Stimulated activated CD8-positive, alpha-beta memory T cell treated with anti-CD3 and anti-CD28 coated beads, Interleukin-7, amount 100 ng/mL, for 24 hours (primary cell): ENCODE measurements around the gene NCKAP5.

Source experiments
- DNase-seq: peaks from one replicate; pipeline ENCODE4 v3.0.0-alpha.2; 2020; ENCODE audit warnings: low read depth

The NCKAP5 gene

GRCh38 chr2:133568172-133568571 lies at the start of gene NCKAP5:
Gene NCKAP5 (minus strand): TSS chr2:133568463. CDS start chr2:133517526, 50,937 bp downstream.
- DNase-seq = no peak

DNA sequence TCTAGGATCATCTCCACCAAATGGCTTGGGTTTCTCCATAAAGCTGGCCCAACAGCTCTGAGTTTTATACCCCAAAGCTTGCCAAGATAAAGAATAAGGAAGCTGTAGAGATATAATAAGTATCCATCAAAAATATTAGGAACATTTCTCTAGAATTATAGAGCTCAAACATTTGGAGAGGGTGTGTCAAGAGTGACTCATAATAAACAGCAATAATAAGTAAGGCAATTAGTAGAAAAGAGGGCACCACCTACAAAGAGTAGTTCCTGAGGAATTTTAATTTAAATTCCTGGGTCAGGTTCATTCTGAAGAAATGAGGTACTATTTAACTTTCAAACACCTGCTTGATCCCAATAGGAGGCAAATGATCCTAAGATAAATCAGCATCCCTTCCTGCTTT lies 41.4 kb upstream of the NCKAP5 start:
- DNase-seq = no peak

DNA sequence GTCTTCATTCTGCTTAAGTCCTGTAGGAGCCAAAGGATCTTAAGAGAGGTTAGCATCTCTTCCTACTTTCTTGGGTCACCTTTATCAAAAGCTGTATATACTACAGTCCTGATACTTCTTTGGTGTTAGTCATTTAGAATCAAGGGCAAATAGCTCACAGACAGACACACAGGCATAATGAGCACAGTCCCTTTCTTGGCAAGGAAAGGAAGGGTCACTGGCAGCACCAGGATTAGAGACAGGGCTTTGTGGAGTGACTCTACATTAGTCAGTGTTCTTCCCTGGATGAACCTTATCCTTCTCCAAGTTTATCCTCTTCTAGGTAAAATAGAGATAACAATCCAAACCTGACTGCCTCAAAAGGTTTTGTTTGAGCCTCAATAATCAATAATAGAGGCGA lies 40.0 kb upstream of the NCKAP5 start:
- DNase-seq = no peak

DNA sequence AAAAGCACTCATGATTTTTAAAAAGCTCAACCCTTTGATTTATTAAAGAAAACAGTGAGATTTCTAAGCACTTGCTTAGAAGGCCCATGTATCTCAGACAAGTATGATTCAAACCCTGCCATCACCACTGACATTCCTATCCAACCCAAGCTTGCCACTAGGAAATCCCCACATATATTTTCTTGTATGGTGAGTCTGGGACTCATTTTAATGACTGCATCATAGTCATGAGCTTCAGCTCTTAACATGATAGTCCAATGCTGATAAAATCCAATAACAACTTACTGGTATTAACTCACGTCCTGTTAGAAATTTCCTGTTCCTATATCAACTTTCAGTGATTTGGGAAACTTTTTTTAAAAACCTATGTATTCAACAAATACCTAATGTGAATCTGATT lies 39.4 kb upstream of the NCKAP5 start:
- no peak for DNase-seq

DNA sequence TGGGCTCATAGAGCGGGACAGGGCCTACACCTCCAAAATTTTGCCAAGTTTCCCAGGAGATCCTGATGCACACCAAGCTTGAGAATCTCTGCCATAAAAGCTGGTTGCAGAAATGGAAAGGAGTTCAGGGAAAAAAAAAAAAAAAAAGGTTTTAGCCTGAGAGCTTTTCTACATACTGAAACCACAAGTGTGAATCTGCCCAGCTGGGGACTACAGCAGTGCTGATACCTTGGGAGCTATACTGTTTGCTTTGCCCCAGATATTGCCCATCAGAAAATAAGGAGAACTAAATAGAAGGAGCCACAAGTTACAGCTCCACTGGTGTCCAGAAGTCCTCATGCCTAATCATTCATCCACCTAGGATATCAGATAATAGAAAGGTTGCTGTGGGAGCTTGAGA lies 38.4 kb upstream of the NCKAP5 start:
- no peak for DNase-seq

DNA sequence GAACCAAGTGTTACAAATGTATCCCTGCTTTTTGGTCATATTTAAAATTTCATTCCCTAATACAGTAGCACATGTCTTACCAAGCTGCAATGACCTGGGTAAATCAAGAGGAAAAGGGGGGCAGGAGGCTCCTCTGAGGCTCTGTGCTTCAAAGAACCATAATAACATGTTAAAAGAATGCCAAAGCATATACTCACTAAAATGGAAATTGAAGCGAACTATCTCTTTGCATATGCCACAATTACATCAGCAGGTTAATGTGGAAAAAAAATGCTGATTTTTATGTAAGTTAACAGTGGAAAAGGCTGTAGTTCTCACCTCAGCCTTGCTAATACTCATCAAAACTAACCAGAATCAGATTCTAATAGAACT lies 37.5 kb upstream of the NCKAP5 start:
- DNase-seq = no peak

DNA sequence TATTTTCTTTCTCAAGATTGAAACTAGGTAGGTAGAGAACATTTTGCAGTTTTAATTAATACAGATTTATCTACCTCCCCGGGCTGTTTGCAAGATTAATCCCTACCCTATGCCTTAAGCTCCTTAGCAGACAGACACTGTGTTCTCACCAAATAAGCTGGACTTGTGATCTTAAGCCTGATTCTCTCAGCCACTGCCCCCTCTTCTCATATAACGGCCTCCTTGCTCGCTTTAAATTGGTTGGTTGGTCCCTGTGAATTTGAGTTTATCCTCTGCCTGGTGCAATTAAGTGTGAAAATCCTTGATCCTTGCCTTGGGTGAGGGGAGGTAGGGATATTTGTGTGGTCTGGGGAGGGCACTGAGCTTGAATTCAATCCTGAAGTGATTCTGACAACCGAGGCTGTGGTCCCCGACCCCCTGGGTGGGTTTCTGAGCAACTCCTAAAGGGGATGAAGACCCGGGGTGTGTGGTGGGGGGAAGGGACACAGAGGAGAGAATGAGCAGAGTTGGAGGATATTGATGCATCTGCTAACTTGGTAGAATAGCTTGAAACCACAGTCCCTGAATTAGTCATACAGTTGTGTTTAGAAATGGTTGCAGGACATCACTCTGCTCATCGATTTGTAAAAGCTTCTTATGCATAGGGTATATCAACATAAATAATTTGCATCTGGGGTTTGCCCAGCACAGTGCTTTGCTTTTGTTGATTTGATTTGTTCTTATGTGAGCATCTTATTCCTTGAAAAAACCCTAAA lies 36.9 kb upstream of the NCKAP5 start:
- DNase-seq = no peak

DNA sequence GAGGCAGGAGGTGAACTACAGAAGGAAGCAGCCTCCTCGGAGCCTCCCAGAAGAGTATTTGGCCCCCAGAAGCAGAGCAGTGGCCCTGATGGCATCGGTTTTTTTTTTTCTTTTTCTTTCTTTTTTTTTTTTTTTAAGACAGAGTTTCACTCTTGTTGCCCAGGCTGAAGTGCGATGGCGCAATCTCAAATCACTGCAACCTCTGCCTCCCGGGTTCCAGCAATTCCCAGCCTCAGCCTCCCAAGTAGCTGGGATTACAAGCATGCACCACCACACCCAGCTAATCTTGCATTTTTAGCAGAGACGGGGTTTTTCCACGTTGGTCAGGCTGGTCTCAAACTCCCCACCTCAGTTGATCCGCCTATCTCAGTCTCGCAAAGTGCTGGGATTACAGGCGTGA lies 34.8 kb upstream of the NCKAP5 start:
- no peak for DNase-seq

- DNase-seq = no peak
These were observed 34.3 kb upstream of the NCKAP5 start for GRCh38 chr2:133602538-133602937.

- DNase-seq = no peak
These were observed 32.1 kb upstream of the NCKAP5 start for GRCh38 chr2:133600266-133600928.

- DNase-seq = no peak
These were observed 31.5 kb upstream of the NCKAP5 start for GRCh38 chr2:133599811-133600210.

GRCh38 chr2:133599211-133599803 lies 31.0 kb upstream of the NCKAP5 start:
- DNase-seq = no peak

GRCh38 chr2:133598769-133599168 lies 30.5 kb upstream of the NCKAP5 start:
- no peak for DNase-seq

DNA sequence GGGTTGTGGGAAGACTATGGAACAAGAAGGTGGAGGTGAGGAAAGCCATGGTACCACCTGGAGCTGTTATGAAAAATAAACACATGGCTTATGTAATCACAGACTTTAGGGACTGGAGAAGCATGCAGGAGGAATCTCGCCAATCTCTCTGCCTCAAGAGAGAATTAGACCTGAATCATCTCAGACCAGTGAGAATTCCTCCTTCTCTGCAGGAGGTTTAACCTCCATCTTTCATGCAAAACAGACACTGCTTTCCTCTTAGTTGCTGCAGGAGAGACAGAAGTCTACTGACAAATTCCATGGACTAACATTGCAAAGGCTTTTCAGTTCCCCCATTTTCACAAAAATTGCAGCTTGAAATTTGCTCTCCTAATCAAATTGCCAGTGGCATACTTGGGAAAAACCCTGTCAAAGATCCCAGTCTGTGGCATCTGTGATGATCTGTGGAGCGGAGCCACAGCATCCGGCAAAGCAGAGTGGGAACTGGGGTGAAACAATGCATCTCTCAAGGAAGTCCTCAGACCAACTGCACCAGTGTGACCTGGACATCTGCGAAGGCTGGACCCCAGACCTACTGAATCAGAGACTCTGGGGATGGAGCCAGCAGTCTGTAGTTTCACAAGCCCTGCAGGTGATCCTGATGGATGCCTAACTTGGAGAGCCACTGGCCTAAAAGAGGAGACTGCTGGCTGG lies 28.6 kb upstream of the NCKAP5 start:
- no peak for DNase-seq

GRCh38 chr2:133591164-133591563 lies 22.9 kb upstream of the NCKAP5 start:
- DNase-seq = no peak

DNA sequence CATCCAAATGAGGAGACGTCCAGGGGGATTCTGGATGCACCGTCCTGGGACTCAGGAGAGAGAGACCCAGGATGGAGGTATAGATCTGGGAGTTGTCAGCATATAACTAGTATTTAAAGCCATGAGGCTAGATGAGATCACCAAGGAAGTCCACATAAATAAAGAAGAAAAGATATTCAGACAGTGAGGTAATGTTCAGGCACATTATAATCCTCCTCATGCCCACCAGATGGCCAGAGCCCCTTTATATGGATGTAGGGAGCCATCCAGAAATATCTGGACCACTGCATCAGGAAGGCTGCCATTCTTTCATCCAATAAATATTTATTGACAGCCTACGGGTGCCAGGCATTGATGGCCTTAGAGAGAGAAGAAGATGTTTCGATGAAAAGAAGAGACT lies 21.2 kb upstream of the NCKAP5 start:
- no peak for DNase-seq

DNA sequence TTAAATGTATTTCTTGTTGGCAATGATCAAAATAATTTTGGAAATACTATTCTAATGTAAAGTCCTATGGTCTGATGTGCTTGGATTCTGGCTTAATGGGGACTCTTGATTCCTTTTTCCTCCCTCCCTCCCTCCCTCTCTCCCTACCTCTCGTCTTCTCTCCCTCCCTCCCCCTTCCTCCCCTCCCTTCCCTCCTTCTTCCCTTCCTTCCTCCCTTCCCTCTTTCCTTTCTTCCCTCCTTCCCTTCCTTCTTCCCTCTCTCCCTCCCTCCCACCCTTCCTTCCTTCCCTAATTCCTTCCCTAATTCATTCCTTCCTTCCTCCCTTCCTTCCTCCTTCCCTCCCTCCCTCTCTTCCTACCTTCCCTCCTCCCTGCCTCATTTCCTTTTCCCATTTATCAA lies 19.9 kb upstream of the NCKAP5 start:
- DNase-seq = no peak

- no peak for DNase-seq
These were observed 18.7 kb upstream of the NCKAP5 start for GRCh38 chr2:133586978-133587377.

- DNase-seq = no peak
These were observed 12.9 kb upstream of the NCKAP5 start for GRCh38 chr2:133581010-133581760.

DNA sequence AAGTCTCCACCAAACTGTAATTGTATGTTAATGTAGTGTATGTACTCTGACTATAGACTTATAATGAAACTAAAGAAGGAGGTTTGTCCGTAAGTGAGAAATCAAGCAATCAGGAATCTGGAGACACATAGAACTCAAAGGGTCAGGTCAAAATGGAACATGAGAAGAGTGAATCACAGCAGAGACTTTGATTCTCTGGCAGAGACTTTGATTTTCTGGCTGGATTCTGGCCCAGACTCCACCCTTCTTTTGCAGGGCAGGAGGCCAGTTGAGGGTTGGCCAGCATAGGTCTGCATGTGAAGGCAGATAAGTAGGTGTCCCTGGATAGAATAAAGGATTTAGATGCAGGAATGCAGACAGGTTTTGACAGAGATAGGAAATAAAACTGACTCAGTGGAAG lies 11.0 kb upstream of the NCKAP5 start:
- no peak for DNase-seq

GRCh38 chr2:133576714-133577113 lies 8.5 kb upstream of the NCKAP5 start:
- no peak for DNase-seq

DNA sequence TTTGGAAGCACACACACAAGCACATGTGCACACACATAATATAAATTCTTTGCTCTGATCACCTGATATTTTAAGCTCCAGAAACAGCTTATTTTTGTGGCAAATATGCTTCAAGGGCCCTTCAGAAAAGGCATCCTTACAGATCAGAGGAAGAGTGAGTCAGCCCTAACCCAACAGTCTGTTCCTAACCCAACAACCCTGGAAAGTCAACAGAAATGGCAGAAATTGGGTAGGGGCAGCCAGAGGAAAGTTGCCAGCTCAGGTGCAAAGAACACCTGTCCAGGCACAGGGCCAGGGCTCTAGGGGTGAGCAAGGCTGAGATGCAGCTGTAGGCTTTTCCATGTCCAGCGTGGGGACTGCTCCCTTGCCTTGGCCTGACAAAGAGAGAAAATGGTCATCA lies 6.4 kb upstream of the NCKAP5 start:
- DNase-seq = no peak
